Measurements from ENCODE around the gene TYW1B.
A peak's percentile ranks its signal among the peaks of the same experiment; 100 is the strongest.
"Not testable (repeated sequence)": the region's sequence is repeated elsewhere in the genome, so short reads cannot be mapped to it uniquely, and the experiment has no call there.

TYW1B gene

DNA sequence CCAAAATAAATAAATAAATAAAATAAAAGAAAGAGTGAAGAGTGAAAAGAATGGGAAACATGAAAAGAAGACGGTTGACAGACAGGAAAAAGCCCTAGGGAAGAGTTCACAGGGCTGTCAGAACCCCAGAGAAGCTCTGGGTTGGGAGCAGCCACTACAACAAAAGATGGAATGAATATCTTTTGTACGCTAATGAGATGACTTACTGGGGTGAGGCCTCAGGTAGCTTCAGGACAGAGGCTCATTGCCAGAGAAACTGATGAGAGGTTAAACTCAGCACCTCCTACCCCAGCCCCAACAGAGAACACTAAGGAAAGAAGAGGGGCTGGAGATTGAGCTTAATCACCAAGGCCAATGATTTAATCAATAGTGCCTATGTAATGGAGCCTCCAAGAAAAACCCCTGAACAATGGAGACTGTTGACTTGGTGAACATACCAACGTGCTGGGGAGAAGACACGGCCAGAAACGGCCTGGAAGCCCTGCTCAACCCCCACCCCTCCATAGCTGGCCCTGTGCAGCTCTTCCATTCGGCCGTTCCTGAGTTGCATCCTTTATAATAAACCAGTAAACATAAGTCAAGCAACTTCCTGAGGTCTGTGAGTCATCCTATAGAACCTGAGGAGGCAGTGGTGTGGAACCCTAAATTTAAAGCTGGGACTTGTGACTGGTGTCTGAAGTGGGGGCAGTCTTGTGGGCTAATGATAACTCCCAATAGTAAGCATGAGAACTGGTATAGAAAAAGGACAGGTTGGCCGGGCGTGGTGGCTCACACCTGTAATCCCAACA lies 11.4 kb downstream of the TYW1B start:
- not testable (repeated sequence) for FAIRE-seq; DNase-seq (ENCODE audit: low spot score)

DNA sequence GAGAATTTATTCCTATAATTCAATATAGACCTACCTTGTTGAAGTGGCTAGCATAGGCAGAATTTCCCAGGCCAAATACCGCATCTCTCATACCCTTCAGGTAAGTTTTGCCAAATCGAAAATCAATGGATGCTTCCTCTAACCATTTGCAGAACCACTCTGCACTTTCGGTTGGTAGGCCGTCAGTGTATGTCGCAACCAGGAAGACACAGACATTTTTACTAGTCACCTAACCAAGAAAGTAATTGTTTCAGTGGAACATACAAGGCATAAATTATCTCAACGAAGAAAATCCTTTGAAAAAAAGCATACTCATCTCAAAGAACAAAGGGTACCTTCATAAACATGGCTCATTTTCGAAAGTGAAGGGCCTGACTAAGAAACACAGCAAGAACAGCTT lies 17.6 kb downstream of the TYW1B start:
- not testable (repeated sequence) for DNase-seq (ENCODE audit: low spot score); FAIRE-seq

DNA sequence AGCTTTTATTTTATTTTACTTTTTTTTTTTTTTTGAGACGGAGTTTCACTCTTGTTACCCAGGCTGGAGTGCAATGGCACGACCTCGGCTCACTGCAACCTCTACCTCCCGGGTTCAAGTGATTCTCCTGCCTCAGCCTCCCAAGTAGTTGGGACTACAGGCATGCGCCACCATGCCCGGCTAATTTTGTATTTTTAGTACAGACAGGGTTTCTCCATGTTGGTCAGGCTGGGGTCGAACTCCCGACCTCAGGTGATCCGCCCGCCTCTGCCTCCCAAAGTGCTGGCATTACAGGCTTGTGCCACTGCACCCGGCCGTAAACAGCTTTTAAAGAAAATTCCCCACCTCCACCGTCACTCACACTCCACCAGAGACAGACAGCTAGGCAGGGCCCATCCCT lies 19.5 kb downstream of the TYW1B start:
- not testable (repeated sequence) for FAIRE-seq; DNase-seq (ENCODE audit: low spot score)

DNA sequence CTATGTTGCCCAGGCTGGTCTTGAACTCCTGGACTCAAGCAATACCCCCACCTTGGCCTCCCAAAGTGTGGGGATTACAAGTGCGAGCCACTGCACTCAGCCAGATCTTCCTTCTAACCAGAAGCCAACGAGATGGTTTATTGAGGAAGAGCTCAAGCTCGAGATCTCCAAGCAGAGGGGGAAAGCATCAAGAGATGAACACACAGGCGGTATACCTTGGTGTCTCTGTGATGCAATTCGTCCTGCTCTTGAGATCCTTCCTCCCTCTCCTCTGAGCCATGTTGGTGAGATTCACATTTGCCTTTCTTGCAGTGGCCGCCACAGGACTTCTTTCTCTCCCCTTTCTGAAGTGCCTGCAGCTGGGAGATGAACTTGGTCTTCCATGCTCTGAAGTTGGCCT lies 21.1 kb downstream of the TYW1B start:
- not testable (repeated sequence) for FAIRE-seq; DNase-seq (ENCODE audit: low spot score)

DNA sequence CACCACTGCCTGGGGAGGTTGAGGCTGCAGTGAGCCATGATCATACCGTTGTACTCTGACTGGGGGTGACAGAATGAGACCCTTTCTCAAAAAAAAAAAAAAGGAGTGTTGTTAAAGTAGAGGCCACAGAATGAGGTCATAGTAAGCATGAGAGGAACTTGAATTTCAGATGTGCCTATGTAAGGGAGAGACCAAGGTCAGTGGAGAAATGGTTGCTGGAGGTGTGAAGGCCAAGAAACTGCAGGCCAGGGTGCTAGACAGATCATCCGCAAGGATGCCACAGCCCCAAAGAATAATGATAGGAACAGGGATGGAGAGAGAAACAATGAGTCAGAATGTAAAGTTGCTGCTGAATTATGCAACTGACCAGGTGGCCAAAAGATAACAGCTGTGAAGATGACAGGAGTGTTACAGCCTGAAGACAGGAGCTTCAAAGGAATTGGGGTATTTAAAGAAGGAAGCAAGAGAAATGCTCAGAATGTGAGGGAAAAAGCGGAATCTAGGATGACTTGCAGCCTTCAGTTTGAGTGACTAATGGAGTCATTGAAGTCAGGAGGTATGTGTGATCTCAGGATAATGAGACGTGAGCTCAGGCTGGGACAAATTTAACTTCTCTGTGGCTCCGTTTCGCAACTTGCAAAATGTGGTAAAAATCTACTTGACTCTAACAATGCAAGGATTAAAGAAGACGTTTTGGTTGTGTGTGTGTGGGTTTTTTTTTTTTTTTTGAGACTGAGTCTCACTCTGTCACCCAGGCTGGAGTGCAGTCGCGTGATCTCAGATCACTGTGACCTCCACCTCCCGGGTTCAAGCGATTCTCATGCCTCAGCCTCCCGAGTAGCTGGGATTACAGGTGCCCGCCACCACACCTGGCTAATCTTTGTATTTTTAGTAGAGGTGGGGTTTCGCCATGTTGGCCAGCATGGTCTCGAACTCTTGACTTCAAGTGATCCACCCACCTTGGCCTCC lies 22.2 kb downstream of the TYW1B start:
- no peak for FAIRE-seq
- DNase-seq (ENCODE audit: low spot score): no peak

DNA sequence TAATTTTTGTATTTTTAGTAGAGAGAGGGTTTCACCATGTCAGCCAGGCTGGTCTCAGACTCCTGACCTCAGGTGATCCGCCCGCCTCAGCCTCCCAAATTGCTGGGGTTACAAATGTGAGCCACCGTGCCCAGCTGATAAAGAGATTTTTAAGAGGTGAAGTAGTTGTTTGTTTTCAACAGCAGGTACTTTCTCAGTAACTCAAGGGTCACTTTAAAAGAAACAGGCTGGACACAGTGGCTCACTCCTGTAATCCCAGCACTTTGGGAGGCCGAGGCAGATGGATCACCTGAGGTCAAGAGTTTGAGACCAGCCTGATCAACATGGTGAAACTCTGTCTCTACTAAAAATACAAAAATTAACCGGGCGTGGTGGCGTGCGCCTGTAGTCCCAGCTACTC lies 24.2 kb downstream of the TYW1B start:
- not testable (repeated sequence) for FAIRE-seq; DNase-seq (ENCODE audit: low spot score)

DNA sequence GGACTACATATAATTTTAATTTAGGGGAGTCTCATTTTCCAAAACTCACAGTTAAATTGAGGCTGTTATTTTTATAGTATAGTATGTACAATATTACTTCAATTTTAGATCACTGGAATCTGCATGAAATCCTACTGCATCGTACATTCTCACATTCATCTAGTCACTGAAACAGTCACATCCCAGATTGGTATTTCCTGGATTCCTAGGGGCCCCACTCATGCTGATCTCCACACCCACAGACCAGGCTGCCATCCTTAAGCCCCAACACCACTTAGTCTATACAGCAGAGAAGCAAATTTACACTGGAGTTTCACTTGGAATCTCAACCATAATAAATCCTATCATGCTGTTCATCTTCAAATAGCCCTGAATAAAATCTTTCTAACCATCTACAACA lies 26.4 kb downstream of the TYW1B start:
- FAIRE-seq: peak; percentile 87
- DNase-seq (ENCODE audit: low spot score): not testable (repeated sequence)

DNA sequence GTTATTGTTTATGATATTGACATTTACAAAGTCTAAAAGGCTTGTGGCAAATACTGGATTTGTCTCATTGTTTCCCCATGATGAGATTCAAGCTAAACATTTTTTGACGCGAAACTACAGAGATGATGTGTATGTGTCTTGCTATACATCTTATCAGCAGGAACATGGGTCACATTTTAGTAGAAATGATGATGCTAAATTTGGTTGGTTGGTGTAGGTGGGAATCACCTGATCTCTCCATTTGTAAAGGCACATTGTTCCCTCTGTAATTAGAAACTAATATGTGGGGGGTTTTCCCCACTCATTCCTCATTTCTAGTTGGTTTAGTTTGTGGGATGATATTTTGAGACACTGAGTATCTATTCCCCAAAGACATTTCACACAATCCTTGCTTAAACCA lies 32.6 kb downstream of the TYW1B start:
- not testable (repeated sequence) for DNase-seq (ENCODE audit: low spot score); FAIRE-seq

DNA sequence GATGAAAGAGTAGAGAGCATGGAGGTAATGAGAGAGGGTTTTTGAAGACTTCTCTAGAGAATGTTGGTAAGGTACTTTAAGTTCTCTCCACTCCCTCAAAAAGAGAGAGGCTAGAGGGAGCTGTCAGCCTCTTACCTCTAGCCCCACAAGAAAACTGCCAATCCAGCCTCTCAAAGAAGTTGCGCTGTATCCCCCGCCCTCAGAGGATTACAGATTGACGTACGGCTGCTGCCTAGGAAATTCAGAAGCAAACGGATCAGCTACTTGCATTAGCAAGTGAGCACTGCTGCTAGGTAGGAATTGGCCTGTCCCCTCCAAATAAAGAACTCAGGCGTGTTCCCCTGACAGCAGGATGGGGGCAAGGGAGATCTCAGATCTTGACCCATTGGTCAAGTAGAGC lies 34.2 kb downstream of the TYW1B start:
- FAIRE-seq (no peak), DNase-seq (ENCODE audit: low spot score) (no peak)

DNA sequence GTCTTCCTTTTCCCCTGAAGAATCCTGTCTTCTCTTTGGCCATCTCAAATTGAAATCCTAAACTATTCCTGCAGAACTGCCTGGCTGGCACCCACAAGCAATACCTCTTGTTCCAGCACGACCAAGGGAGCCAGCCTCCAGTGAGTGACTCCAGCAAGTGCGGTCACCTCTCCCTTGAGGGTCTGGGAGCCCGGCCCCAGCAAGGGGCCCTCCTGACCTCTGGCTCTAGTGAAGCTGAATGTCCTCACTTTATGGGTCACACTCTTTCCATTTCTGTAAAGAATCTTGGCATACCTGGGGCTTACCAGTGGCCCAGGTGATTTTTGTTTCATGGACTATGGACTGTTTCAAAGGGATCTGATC lies 37.3 kb downstream of the TYW1B start:
- FAIRE-seq; DNase-seq (ENCODE audit: low spot score): not testable (repeated sequence)

DNA sequence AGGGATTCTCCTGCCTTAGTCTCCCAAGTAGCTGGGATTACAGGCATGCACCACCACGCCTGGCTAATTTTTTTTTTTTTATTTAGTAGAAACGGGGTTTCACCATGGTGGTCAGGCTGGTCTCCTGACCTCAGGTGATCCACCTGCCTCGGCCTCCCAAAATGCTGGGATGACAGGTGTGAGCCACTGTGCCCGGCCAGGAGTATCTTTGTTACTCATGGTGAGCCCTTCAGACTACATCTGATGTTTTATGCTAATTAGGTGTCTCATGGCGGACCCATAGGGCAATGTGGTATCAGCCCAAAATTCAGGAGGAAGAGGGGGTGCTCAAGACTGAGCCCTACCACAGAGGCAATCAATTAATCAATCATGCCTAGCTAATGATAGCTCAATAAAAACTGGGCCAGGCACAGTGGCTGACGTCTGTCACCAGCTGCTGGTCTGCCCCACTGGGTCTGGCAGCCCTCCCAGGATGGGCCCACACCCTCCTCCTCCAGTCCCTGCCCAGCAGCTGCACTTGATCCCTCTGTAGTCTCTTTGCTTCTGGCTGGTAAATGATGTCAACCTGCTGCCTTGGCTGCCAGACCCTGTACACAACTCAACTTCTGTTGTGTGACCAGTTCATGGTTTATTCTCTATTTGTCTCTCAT lies 37.8 kb downstream of the TYW1B start:
- not testable (repeated sequence) for DNase-seq (ENCODE audit: low spot score); FAIRE-seq

DNA sequence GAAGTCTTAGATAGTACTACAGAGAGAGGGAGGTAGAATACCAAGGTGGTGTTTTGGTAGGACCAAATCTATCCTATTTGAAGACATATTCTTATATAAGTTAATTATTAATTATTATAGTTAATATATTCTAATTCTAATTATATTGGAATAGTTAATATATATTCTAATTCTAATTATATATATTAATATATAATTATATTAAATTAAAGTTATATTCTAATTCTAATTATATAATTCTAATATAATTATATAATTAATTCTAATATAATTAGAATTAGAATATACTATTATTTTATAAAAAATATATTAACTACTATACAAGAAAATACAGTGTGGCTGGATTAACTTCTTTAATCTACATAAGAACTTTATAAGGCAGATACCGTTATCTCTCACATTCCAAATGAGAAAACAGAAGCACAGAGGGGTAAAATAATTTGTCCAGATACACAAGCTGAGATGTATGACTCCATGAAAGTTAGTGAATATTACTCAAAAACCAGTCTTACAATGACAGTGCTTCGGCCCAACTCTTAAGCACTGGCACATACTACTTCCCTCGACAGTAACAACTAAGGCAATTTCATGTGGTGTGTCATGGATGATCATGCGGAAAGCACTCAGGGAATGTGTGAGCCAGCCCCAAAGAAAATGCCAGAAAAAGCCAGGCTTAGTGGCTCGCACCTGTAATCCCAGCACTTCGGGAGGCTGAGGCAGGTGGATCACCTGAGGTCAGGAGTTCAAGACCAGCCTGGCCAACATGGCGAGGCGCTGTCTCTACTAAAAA lies 42.6 kb downstream of the TYW1B start:
- peak; percentile 88 for FAIRE-seq
- DNase-seq (ENCODE audit: low spot score): peak; percentile 34

DNA sequence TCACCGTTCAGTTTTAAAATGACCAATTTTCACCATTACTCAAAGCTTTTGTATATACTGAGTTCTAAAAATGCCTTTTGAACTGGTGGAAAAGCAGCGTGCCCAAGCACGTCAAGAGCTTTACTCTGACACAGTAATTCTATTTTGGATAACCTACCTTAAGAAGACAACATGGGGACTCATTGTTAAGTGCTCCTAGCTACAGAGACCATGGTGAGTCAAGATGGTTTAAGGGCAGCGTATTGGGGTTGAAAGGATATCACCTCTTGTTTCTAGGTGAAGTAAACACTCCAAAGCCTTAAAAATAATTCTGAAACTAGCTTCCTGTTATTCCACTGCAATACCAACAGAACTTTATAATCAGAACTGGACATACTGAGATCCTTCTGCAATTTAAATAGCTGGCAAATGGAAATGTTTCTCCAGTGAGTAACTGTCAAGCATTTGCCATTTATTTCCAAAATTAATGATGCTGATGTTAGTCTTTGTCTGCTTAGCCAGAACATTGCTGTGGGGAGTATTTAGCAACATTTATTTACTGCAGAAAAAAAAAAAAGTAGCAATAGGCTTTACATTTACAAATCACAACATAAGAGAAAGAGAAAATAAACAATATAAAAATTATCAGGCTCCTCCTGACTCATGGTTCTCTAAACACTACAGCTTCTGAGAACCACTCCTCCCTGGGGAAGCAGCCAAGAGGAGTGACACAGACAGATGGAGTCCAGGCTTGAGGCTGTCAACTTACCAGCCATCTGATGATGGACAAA lies 44.2 kb downstream of the TYW1B start:
- peak; percentile 67 for FAIRE-seq
- DNase-seq (ENCODE audit: low spot score): not testable (repeated sequence)

DNA sequence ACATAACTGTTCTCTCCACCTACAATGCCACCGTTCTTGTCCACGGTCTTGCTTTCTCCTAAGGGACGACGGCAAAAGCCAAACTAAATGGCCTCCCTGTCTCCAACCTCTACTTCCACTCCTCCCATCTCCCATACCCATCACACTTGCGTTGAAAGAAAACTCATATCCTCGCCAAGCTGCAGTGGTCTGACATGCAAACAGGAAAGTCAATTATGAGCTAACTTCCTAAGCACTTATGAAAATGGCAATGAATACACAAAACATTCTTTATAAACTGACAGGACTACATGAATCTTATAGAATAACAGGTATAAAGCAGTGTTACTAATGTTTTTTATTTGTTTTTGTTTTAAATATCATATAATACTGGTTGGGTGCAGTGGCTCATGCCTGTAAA lies 46.4 kb downstream of the TYW1B start:
- no peak for DNase-seq (ENCODE audit: low spot score)
- FAIRE-seq: no peak

DNA sequence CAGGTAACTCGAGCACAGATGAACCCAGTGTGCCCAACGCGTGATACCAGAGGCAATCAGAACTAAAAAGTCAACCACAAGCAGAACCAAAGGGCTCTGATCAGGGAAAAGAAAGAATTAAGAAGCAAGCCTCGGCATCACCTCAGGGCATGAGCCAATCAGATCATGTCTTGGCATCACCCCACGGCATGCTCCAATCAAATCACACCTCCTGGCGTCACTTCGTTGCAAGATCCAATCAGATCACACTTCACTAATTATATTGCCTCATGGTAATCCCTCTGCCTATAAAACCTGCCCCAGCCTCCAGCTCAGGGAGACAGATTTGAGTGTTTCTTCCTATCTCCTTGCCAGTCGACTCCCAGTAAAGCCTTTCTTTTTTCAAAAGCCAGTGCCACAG lies 46.8 kb downstream of the TYW1B start:
- no peak for DNase-seq (ENCODE audit: low spot score)
- FAIRE-seq: no peak

DNA sequence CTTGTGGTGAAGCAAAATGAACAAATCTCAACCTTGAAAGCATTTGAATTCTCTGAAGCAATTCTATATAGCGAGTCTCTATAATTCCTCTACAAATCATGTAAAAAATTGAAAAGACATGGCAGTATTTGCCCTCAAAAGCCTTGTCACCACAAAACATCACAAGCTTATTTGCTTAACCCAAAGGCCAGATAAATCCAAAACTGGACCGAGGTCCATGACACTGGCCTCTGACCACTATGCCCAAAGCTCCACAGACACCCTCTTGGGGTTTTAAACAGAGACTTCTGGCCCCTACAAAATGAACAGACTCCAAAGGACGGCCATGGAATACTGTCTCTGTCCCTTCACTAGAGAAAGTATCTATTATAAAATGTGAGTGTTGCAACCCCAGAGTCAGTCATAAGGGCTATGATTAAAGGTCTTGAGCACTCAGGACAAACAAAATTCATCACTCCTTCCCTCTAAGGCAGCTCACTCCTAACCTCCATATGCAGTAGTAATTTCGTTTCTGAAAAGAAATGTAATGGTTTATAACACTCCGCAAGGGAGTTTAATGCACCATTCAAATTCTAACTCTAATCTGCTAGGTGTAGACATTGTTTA lies 47.6 kb downstream of the TYW1B start:
- not testable (repeated sequence) for FAIRE-seq; DNase-seq (ENCODE audit: low spot score)

DNA sequence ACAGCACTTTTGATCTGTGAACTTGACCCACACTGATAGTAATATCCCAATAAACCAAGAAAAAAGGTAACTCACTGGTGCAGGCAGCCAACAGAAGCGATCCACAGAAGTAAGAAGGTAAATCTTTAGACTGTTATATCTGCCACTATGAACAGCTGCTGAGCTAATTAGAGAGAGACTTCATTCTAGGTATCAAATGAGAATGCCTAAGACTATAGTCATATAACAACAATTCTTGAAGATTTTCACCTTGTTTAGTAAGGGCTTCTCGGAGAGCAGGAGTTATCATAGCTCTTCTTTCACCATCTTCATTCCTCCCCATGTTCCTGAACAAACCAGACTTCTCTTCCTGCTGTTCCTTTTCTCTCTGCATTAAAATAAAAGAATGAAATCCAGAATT lies 50.8 kb downstream of the TYW1B start:
- DNase-seq (ENCODE audit: low spot score); FAIRE-seq: not testable (repeated sequence)

DNA sequence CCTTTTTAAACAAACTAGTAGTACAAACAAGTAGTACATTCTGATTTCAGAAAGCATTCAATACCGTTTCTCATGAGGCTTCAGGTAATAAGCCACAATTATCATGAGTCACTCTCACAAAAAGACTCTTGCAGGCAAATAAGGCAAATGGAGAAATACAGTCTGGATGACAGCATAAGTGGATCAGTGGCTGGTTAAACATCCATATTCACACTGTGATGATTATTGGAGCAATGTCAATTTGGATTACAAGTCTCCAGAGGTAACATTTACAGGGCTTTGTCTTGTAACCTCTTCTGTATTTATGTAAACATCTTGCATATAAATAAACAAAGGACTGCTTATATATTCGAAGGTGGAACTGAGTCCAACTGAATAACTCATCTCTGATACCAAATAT lies 55.4 kb downstream of the TYW1B start:
- not testable (repeated sequence) for FAIRE-seq

DNA sequence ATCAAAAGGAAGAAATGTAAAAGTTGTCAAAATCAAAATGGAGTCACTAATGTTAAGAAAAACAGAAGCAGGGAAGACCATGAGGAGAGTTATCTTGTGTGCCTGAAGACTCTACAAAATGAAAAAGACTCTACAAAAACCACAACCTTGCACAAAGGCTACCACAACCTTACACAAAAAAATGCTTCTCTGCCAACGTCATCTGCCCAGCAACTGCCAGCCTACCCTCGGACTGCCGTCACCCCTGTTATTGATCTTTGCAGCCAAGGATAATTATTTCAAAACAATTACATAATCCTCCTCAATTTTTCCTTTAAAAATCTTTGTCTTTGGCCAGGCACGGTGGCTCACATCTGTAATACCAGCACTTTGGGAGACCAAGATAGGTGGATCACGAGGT lies 61.0 kb downstream of the TYW1B start:
- not testable (repeated sequence) for DNase-seq (ENCODE audit: low spot score); FAIRE-seq

More for the DNA sequence above, 55.4 kb downstream of the TYW1B start:
- DNase-seq (ENCODE audit: low spot score): not testable (repeated sequence)

All from RCC 7860 (cell line).